K562 (cell line): Measurements from ENCODE around the gene TCAP. TPM values are rescaled to one million over a fixed set of nuclear protein-coding genes. Genes with fewer than 3 reads are reported as not detected.

ENCODE experiments used
- ATAC-seq: fragments of 200-7000 bp; cut with Tn5 transposase; 3 replicates; pipeline ENCODE4 v1.9.1; 2020; ENCODE audit warnings: moderate library complexity
- BruUV-seq: library from RNA; stranded (reverse); fragments of 400-500 nt; replicated peaks from 2 replicates; lab custom pipeline; 2021; lab: Mats Ljungman, UMichigan
- CTCF ChIA-PET: fragments of 300-600 bp; formaldehyde crosslinking; extraction: SDS; loops from one replicate; lab custom pipeline; 2021; ENCODE audit warnings: low intra/inter-chr PET ratio; lab: Yijun Ruan, JAX
- POLR2A ChIA-PET: fragments of 300-600, 350-650 bp; sonication (Branson Sonifier 250); formaldehyde crosslinking; extraction: SDS; loops from one replicate; lab custom pipeline; 2021; ENCODE audit warnings: antibody characterized with exemption, inconsistent platforms; lab: Yijun Ruan, JAX
- DNase-seq, 4 experiments: peaks; one replicate each; pipeline versions ENCODE4 v3.0.0 to v3.0.0-alpha.2; 2011 to 2018; ENCODE audit warnings: low spot score in 3 of 4, mixed read lengths in 3 of 4; ENCODE audit errors: extremely low read depth in 1 of 4
- FAIRE-seq: peaks from 2 replicates; lab custom pipeline; 2011; peaks lifted over from hg19 to GRCh38; lab: Jason Lieb, UNC
- H2AFZ ChIP-seq: 2 replicates; pipeline ENCODE4 v1.6.0; 2011; ENCODE audit warnings: low read depth, low read length, control low read depth, inconsistent platforms
- H3K27ac ChIP-seq: fragments of 200-600 bp; 3 replicates; pipeline ENCODE4 v1.8.0; 2011; ENCODE audit warnings: low read depth, mild to moderate bottlenecking, control low read depth, inconsistent platforms, low read length, moderate library complexity, mixed read lengths; ENCODE audit errors: extremely low read depth
- H3K27me3 ChIP-seq, 2 experiments: fragments of 300-600 bp in 1 of 2; 2 replicates in 1 of 2; 3 replicates in 1 of 2; pipeline versions ENCODE4 v1.6.0 to v1.8.0; 2011; ENCODE audit warnings: inconsistent platforms in 2 of 2, low read length in 2 of 2, mild to moderate bottlenecking in 1 of 2, mixed read lengths in 1 of 2, moderate library complexity in 1 of 2; ENCODE audit not compliant: control insufficient read depth in 2 of 2, insufficient read depth in 2 of 2
- H3K36me3 ChIP-seq: fragments of 300-600 bp; 3 replicates; pipeline ENCODE4 v1.8.0; 2011; ENCODE audit warnings: mild to moderate bottlenecking, low read length, inconsistent platforms; ENCODE audit not compliant: control insufficient read depth, insufficient read depth
- H3K4me1 ChIP-seq, 2 experiments: fragments of 200-600 bp in 1 of 2; replicated peaks in 1 of 2; 2 replicates in 1 of 2; 3 replicates in 1 of 2; pipeline versions ENCODE4 v1.5.1 to v1.8.0; 2011; ENCODE audit warnings: inconsistent platforms in 2 of 2, low read length in 2 of 2, mild to moderate bottlenecking in 1 of 2, mixed read lengths in 1 of 2, moderate library complexity in 1 of 2; ENCODE audit not compliant: control insufficient read depth in 2 of 2, insufficient read depth in 2 of 2
- H3K4me2 ChIP-seq: 2 replicates; pipeline ENCODE4 v1.6.1; 2011; ENCODE audit warnings: low read length, control low read depth, inconsistent platforms, mixed read lengths; ENCODE audit not compliant: insufficient read depth
- H3K4me3 ChIP-seq: fragments of 200-600 bp; sonication (generic), shearing (Covaris generic); 2 replicates; pipeline ENCODE4 v1.5.1; 2016; ENCODE audit warnings: control low read depth, inconsistent platforms
- H3K79me2 ChIP-seq: fragments of 200-600 bp; 3 replicates; pipeline ENCODE4 v1.8.0; 2011; ENCODE audit warnings: low read length, inconsistent platforms; ENCODE audit not compliant: control insufficient read depth, insufficient read depth
- H3K9ac ChIP-seq, 2 experiments: 2 replicates each; pipeline versions ENCODE4 v1.6.0 to v1.6.1; 2011; ENCODE audit warnings: low read depth in 2 of 2, low read length in 2 of 2, control low read depth in 1 of 2, inconsistent platforms in 1 of 2, mild to moderate bottlenecking in 1 of 2, mixed read lengths in 1 of 2; ENCODE audit not compliant: insufficient read depth in 1 of 2
- H3K9me1 ChIP-seq: one replicate; pipeline ENCODE4 v1.6.0; 2011; ENCODE audit warnings: inconsistent platforms, mild to moderate bottlenecking, low read length, moderate library complexity; ENCODE audit not compliant: control insufficient read depth, insufficient read depth
- H3K9me3 ChIP-seq: replicated peaks from 2 replicates; pipeline ENCODE4 v1.5.1; 2011; ENCODE audit warnings: low read depth, low read length, inconsistent platforms; ENCODE audit not compliant: control insufficient read depth, insufficient read depth
- H4K20me1 ChIP-seq: replicated peaks from 2 replicates; pipeline ENCODE4 v1.6.1; 2011; ENCODE audit warnings: low read length, inconsistent platforms, mixed read lengths; ENCODE audit not compliant: control insufficient read depth, insufficient read depth
- ARHGAP35 ChIP-seq: fragments of 450-650 bp; IDR thresholded peaks from 2 replicates; pipeline ENCODE4 v1.6.1; 2018; ENCODE audit not compliant: partially characterized antibody
- BCOR ChIP-seq: fragments of 450-650 bp; IDR thresholded peaks from 2 replicates; pipeline ENCODE4 v1.6.1; 2016
- CGGBP1 ChIP-seq: fragments of 250-450 bp; sonication (Bioruptor Pico); IDR thresholded peaks from 2 replicates; pipeline ENCODE4 v1.9.0; 2021; ENCODE audit warnings: mild to moderate bottlenecking
- DPF2 ChIP-seq: fragments of 450-650 bp; IDR thresholded peaks from 2 replicates; pipeline ENCODE4 v1.6.1; 2016
- FOXA1 ChIP-seq: fragments of 450-650 bp; IDR thresholded peaks from 2 replicates; pipeline ENCODE4 v1.6.1; 2016; ENCODE audit warnings: mild to moderate bottlenecking, borderline replicate concordance
- GATA2 ChIP-seq: sonication (generic); formaldehyde crosslinking; IDR thresholded peaks from 2 replicates; pipeline ENCODE4 v1.4.0; 2020; ENCODE audit warnings: mild to moderate bottlenecking, missing genetic modification reagents
- HDGF ChIP-seq: fragments of 450-650 bp; IDR thresholded peaks from 2 replicates; pipeline ENCODE4 v1.6.1; 2016
- MIER1 ChIP-seq: fragments of 450-650 bp; IDR thresholded peaks from 2 replicates; pipeline ENCODE4 v1.6.1; 2016; ENCODE audit warnings: antibody characterized with exemption, mild to moderate bottlenecking, low read depth
- PATZ1 ChIP-seq: fragments of 250-450 bp; sonication (Bioruptor Pico); IDR thresholded peaks from 2 replicates; pipeline ENCODE4 v1.5.0; 2020; ENCODE audit warnings: mild to moderate bottlenecking, borderline replicate concordance
- RAD51 ChIP-seq: fragments of 450-650 bp; IDR thresholded peaks from 2 replicates; pipeline ENCODE4 v1.7.1; 2016; ENCODE audit warnings: low read depth, mild to moderate bottlenecking, borderline replicate concordance
- THAP12 ChIP-seq: fragments of 250-450 bp; sonication (Bioruptor Pico); IDR thresholded peaks from 2 replicates; pipeline ENCODE4 v1.9.0; 2021; ENCODE audit warnings: mild to moderate bottlenecking, inconsistent platforms
- ZBTB33 ChIP-seq: sonication (generic); formaldehyde crosslinking; IDR thresholded peaks from 2 replicates; pipeline ENCODE4 v1.8.1; 2023; ENCODE audit warnings: mild to moderate bottlenecking, missing genetic modification reagents
- ZFP36 ChIP-seq: fragments of 150-350 bp; IDR thresholded peaks from 2 replicates; pipeline ENCODE4 v1.6.1; 2018; ENCODE audit warnings: low read length, low read depth; ENCODE audit not compliant: partially characterized antibody
- ZNF644 ChIP-seq: fragments of 200-800 bp; sonication (Bioruptor generic); IDR thresholded peaks from 2 replicates; pipeline ENCODE4 v1.6.1; 2016; ENCODE audit warnings: low read depth, missing genetic modification characterization, missing compliant biosample characterization
- WGBS: fragments of 100-300 bp; shearing (Covaris generic); methylation state at CpG from one replicate; pipeline ENCODE4 v1.1.6; 2016; ENCODE audit warnings: low coverage, mixed read lengths; ENCODE audit not compliant: insufficient coverage; ENCODE audit errors: missing lambda C conversion rate; 5-methylcytosine and 5-hydroxymethylcytosine counted together
- in situ Hi-C: fragments of 300-500 bp; cut with MboI; formaldehyde crosslinking; loops from 4 replicates; pipeline ENCODE4 v1.15.0; 2018; ENCODE audit warnings: inconsistent platforms, mixed read lengths
- intact Hi-C: fragments of 100-400 bp; cut with micrococcal nuclease; formaldehyde crosslinking; loops from 2 replicates; pipeline ENCODE4 v1.14.2; 2022
- polyA plus RNA-seq, 8 experiments: library from polyadenylated mRNA; depleted of rRNA in 4 of 8; stranded (reverse) in 5 of 8; unstranded in 3 of 8; fragments of >200 nt; fragmentation: Nextera tagmentation in 2 of 8; fragmentation: Illumina TruSeq in 1 of 8; extraction: Ambion mirVana in 2 of 8; extraction: Trizol in 1 of 8; gene quantifications; 2 replicates each; pipeline versions ENCODE4 v1.2.1 to v1.2.3, GENCODE V29; 2011 to 2014; ENCODE audit warnings: inconsistent platforms in 1 of 8, missing spikeins in 1 of 8
- total RNA-seq, 7 experiments: library from RNA; depleted of rRNA in 6 of 7; stranded (reverse); fragments of >200 nt in 6 of 7; fragmentation: Illumina TruSeq in 2 of 7; extraction: Trizol in 2 of 7; gene quantifications; 2 replicates each; pipeline versions ENCODE4 v1.2.1 to v1.2.3, GENCODE V29; 2011 to 2021; ENCODE audit warnings: low replicate concordance in 1 of 7

The TCAP gene
- total and polyA plus RNA-seq, 9 of the 15 experiments (the other 6 are each of a cell fraction or from before 2014, with no cell fraction given) = 0.33 to 1.4 (median 0.82) TPM; not detected in 2

GRCh38 chr17:39663688-39664580 is 1.2 kb upstream of the TCAP start:
- H3K36me3 ChIP-seq = peaks cover 41% of the 10 kb centered on the region; the same call in 1 of the 3 replicates
- intact Hi-C loops (no loop called here), in situ Hi-C loops (no loop called here)
- no peaks in the 10 kb centered on the region for H4K20me1 ChIP-seq
- peak overlapping the region in 1 of 2 experiments; percentile 82; a peak in 2 of 4 replicates for H3K9ac ChIP-seq
- 6% methylated on average over 15 of the region's 17 CpGs for WGBS
- no peaks in the 10 kb centered on the region for H3K27me3 ChIP-seq
- H3K9me3 ChIP-seq = no peaks in the 10 kb centered on the region
- peak overlapping the region; percentile 27; the same call in 1 of the 2 replicates for H3K4me2 ChIP-seq
- ATAC-seq (peak; percentile 77), FAIRE-seq (peak; percentile 77), DNase-seq (peak; percentile 73 to 80 (median 76))
- no peaks in the 10 kb centered on the region for H3K9me1 ChIP-seq
- peak overlapping the region; percentile 11 for H3K27ac ChIP-seq
- peaks cover 7% of the 10 kb centered on the region; the same call in 2 of the 3 replicates for H3K79me2 ChIP-seq
- no TSS peak for BruUV-seq
- peaks cover 29 to 84% of the 10 kb centered on the region in 2 experiments for H3K4me1 ChIP-seq
- no peak overlapping the region for H3K4me3 ChIP-seq
- peak overlapping the region; percentile 51; the same call in 1 of the 2 replicates for H2AFZ ChIP-seq
- ChIA-PET CTCF (interaction anchor here (0.6 to 0.7 kb wide), 2 partner anchors 10 to 19 kb away, joined by 3 read pairs; no protein-coding TSS in a partner anchor), POLR2A (interaction anchor here (0.7 to 1.0 kb wide), 3 partner anchors 11 to 26 kb away, joined by 3 to 4 read pairs (median 4); partner anchors contain the start of gene PGAP3)
- TF ChIP-seq RAD51 (no peak), BCOR (peak; percentile 65), MIER1 (no peak), ZFP36 (peak; percentile 90), ARHGAP35 (no peak), DPF2 (no peak; the same call in 1 of the 2 replicates), HDGF (no peak; the same call in 1 of the 2 replicates), GATA2 (CRISPR knock-in tag) (no peak), ZNF644 (tag) (no peak), THAP12 (CRISPR knock-in tag) (0 out of 2 replicates have a peak, but pooled peaks have one; percentile 13), ZBTB33 (no peak), PATZ1 (CRISPR knock-in tag) (no peak), CGGBP1 (no peak), FOXA1 (no peak)
